Endothelial cell of umbilical vein (primary cell): ENCODE results near the gene RPS21. TPM values are rescaled to one million over a fixed set of nuclear protein-coding genes. Genes with fewer than 3 reads are reported as not detected.

Experiments
- BruUV-seq: library from RNA; stranded (reverse); fragments of 400-500 nt; replicated peaks from 2 replicates; lab custom pipeline; 2021; lab: Mats Ljungman, UMichigan
- CTCF ChIA-PET: fragments of 300-600, 350-600 bp; sonication (Branson Sonifier 250); formaldehyde crosslinking; loops from one replicate; lab custom pipeline; 2021; ENCODE audit warnings: antibody characterized with exemption, inconsistent platforms; lab: Charles Lee
- POLR2A ChIA-PET: fragments of 300-600, 350-600 bp; sonication (Branson Sonifier 250); formaldehyde crosslinking; loops from one replicate; lab custom pipeline; 2021; ENCODE audit warnings: antibody characterized with exemption, inconsistent platforms; lab: Charles Lee
- DNase-seq: peaks from one replicate; pipeline ENCODE4 v3.0.0-alpha.2; 2011; ENCODE audit warnings: low read depth, low spot score
- FAIRE-seq: peaks from 2 replicates; lab custom pipeline; 2011; peaks lifted over from hg19 to GRCh38; lab: Jason Lieb, UNC
- H2AFZ ChIP-seq: 2 replicates; pipeline ENCODE4 v1.6.0; 2012; ENCODE audit warnings: low read depth, low read length, control low read depth, inconsistent platforms
- H3K27ac ChIP-seq: 2 replicates; pipeline ENCODE4 v1.5.1; 2011; ENCODE audit warnings: low read depth, mild to moderate bottlenecking, control low read depth, low read length, moderate library complexity; ENCODE audit not compliant: insufficient read depth
- H3K27me3 ChIP-seq, 2 experiments: 2 replicates each; pipeline versions ENCODE4 v1.6.0 to v1.6.1; 2011; ENCODE audit warnings: low read length in 2 of 2, mixed read lengths in 1 of 2; ENCODE audit not compliant: control insufficient read depth in 2 of 2, insufficient read depth in 2 of 2
- H3K36me3 ChIP-seq, 2 experiments: 2 replicates in 1 of 2; 3 replicates in 1 of 2; pipeline ENCODE4 v1.5.1; 2011; ENCODE audit warnings: low read length in 2 of 2, mild to moderate bottlenecking in 1 of 2, moderate library complexity in 1 of 2; ENCODE audit not compliant: control insufficient read depth in 2 of 2, insufficient read depth in 2 of 2; ENCODE audit errors: extremely low read depth in 1 of 2
- H3K4me1 ChIP-seq: 3 replicates; pipeline ENCODE4 v1.5.1; 2011; ENCODE audit warnings: mild to moderate bottlenecking, low read length; ENCODE audit not compliant: control insufficient read depth, insufficient read depth; ENCODE audit errors: extremely low read depth
- H3K4me2 ChIP-seq: 2 replicates; pipeline ENCODE4 v1.6.1; 2011; ENCODE audit warnings: low read length, control low read depth, mixed read lengths; ENCODE audit not compliant: insufficient read depth
- H3K4me3 ChIP-seq, 3 experiments: fragments of 200-600 bp in 1 of 3; sonication (generic), shearing (Covaris generic) in 1 of 3; replicated peaks in 1 of 3; 2 replicates each; pipeline ENCODE4 v1.5.1; 2011 to 2016; ENCODE audit warnings: control low read depth in 3 of 3, low read length in 3 of 3, mild to moderate bottlenecking in 2 of 3, inconsistent platforms in 1 of 3, low read depth in 1 of 3, moderate library complexity in 1 of 3; ENCODE audit not compliant: insufficient read depth in 1 of 3
- H3K79me2 ChIP-seq: 2 replicates; pipeline ENCODE4 v1.6.0; 2012; ENCODE audit warnings: low read length, inconsistent platforms; ENCODE audit not compliant: control insufficient read depth, insufficient read depth
- H3K9ac ChIP-seq: replicated peaks from 2 replicates; pipeline ENCODE3; 2011; ENCODE audit warnings: low read length, control low read depth; ENCODE audit not compliant: insufficient read depth; ENCODE audit errors: extremely low read depth
- H3K9me1 ChIP-seq: replicated peaks from 3 replicates; pipeline ENCODE4 v1.6.0; 2011; ENCODE audit warnings: mild to moderate bottlenecking, low read length; ENCODE audit not compliant: control insufficient read depth, insufficient read depth; ENCODE audit errors: extremely low read depth
- H3K9me3 ChIP-seq: replicated peaks from 2 replicates; pipeline ENCODE4 v1.5.1; 2012; ENCODE audit warnings: low read length, inconsistent platforms; ENCODE audit not compliant: control insufficient read depth, insufficient read depth
- H4K20me1 ChIP-seq: replicated peaks from 2 replicates; pipeline ENCODE3; 2011; ENCODE audit warnings: mild to moderate bottlenecking, low read length; ENCODE audit not compliant: control insufficient read depth, insufficient read depth; ENCODE audit errors: extremely low read depth
- CTCF ChIP-seq, 2 donors: IDR thresholded peaks; 1 replicate in 1 of 2; 2 replicates in 1 of 2; pipeline ENCODE4 v1.5.1; 2011; ENCODE audit warnings: low read length in 2 of 2, mild to moderate bottlenecking in 2 of 2, moderate library complexity in 2 of 2, control low read depth in 1 of 2, inconsistent platforms in 1 of 2, low read depth in 1 of 2; ENCODE audit not compliant: insufficient read depth in 1 of 2; ENCODE audit errors: extremely low read depth in 1 of 2
- EZH2 ChIP-seq: IDR thresholded peaks from 2 replicates; pipeline ENCODE4 v1.6.1; 2012; ENCODE audit warnings: borderline replicate concordance, low read depth, mild to moderate bottlenecking, moderate library complexity, low read length, inconsistent platforms; ENCODE audit not compliant: severe bottlenecking
- FOS ChIP-seq: IDR thresholded peaks from 2 replicates; pipeline ENCODE4 v1.6.1; 2011; ENCODE audit warnings: mild to moderate bottlenecking, low read length, moderate library complexity, borderline replicate concordance; ENCODE audit not compliant: insufficient read depth
- GATA2 ChIP-seq: IDR thresholded peaks from 2 replicates; pipeline ENCODE4 v1.7.0; 2011; ENCODE audit warnings: low read depth, mild to moderate bottlenecking, moderate library complexity, mixed read lengths, low read length; ENCODE audit not compliant: insufficient read length, insufficient read depth
- JUN ChIP-seq: IDR thresholded peaks from 2 replicates; pipeline ENCODE4 v1.6.1; 2011; ENCODE audit warnings: borderline replicate concordance, low read depth; ENCODE audit not compliant: insufficient read length, insufficient read depth
- MAX ChIP-seq: IDR thresholded peaks from 2 replicates; pipeline ENCODE4 v1.6.1; 2011; ENCODE audit not compliant: insufficient read depth, insufficient read length
- MYC ChIP-seq: IDR thresholded peaks from one replicate; pipeline ENCODE4 v1.6.1; 2011; ENCODE audit warnings: mild to moderate bottlenecking, low read depth, low read length
- POLR2A ChIP-seq: IDR thresholded peaks from 2 replicates; pipeline ENCODE4 v1.6.1; 2012; ENCODE audit warnings: low read depth, mild to moderate bottlenecking, control low read depth, low read length
- POLR2AphosphoS5 ChIP-seq: IDR thresholded peaks from 2 replicates; pipeline ENCODE4 v1.6.1; 2012; ENCODE audit warnings: low read depth, mild to moderate bottlenecking, control low read depth, low read length, moderate library complexity; ENCODE audit not compliant: insufficient read depth
- dilution Hi-C: fragments of 300-500 bp; cut with MboI; formaldehyde crosslinking; loops from one replicate; pipeline ENCODE4 v1.15.0; 2019; ENCODE audit warnings: low sequenced_read_pairs; ENCODE audit not compliant: extremely low pct_ligation_motif_present
- intact Hi-C: fragments of 100-400 bp; cut with micrococcal nuclease; formaldehyde crosslinking; loops from one replicate; pipeline ENCODE4 v1.10.0; 2022
- polyA plus RNA-seq, 4 experiments: library from polyadenylated mRNA; depleted of rRNA in 3 of 4; stranded (reverse) in 3 of 4; unstranded in 1 of 4; fragments of >200 nt; gene quantifications; 2 replicates each; pipeline versions ENCODE4 v1.2.1 to v1.2.3, GENCODE V29; 2011 to 2012; ENCODE audit warnings: missing spikeins in 1 of 4
- total RNA-seq: library from RNA; stranded (reverse); gene quantifications from 2 replicates; pipeline ENCODE4 v1.2.3, GENCODE V29; 2021

The RPS21 gene
- total and polyA plus RNA-seq, 2 donors (not counting 3 experiments of a cell fraction or from before 2014, with no cell fraction given), result 1,644 to 7,710 TPM

- Histone ChIP-seq H3K9me1 (no peaks in the 10 kb centered on the region), H3K4me1 (no peaks in the 10 kb centered on the region), H2AFZ (no peak overlapping the region), H3K27ac (no peak overlapping the region), H3K4me2 (no peak overlapping the region), H3K79me2 (no peaks in the 10 kb centered on the region), H3K36me3 (no peaks in the 10 kb centered on the region), H3K9ac (no peak overlapping the region), H3K27me3 (peaks cover 7 to 9% of the 10 kb centered on the region in 2 experiments), H3K9me3 (no peaks in the 10 kb centered on the region), H4K20me1 (no peaks in the 10 kb centered on the region), H3K4me3 (no peak overlapping the region)
- FAIRE-seq (no peak), DNase-seq (no peak)
- intact Hi-C loops, result no loop called here
- POLR2A ChIA-PET, result no interaction called here
- TF ChIP-seq GATA2 (no peak), JUN (no peak), MAX (no peak), POLR2AphosphoS5 (no peak), MYC (no peak), FOS (no peak), POLR2A (no peak), CTCF (IDR thresholded peaks at IDR 0.05; ENCODE audit: extremely low read depth in 1 of 2, insufficient read depth in 1 of 2, low read depth in 1 of 2, low read length in 2 of 2) (no peak), EZH2 (no peak)
- dilution Hi-C loops, result no loop called here
- CTCF ChIA-PET, result interaction anchor here (1.6 kb wide), 1 partner anchor 18 kb away, joined by 6 read pairs; no protein-coding TSS in a partner anchor
- BruUV-seq, result no TSS peak
Observed at GRCh38 chr20:62428396-62429295, 41.7 kb downstream of the RPS21 start.
